Measurements from ENCODE around the gene PIPOX.
"Not testable (repeated sequence)": the region's sequence is repeated elsewhere in the genome, so short reads cannot be mapped to it uniquely, and the experiment has no call there.

The PIPOX gene

GRCh38 chr17:29076722-29077121 lies 33.8 kb downstream of the PIPOX start:
- DNase-seq, result no peak

- no peak for DNase-seq
Observed at GRCh38 chr17:29077320-29077719, 34.4 kb downstream of the PIPOX start.

GRCh38 chr17:29078183-29079045 lies 35.5 kb downstream of the PIPOX start:
- DNase-seq, result peak; percentile 6 to 53 (median 46)

GRCh38 chr17:29079433-29079832 lies 36.5 kb downstream of the PIPOX start:
- DNase-seq, result no peak

- DNase-seq, result no peak
Observed at GRCh38 chr17:29079887-29080286, 36.9 kb downstream of the PIPOX start.

- no peak for DNase-seq
Observed at GRCh38 chr17:29080323-29080722, 37.4 kb downstream of the PIPOX start.

- no peak for DNase-seq
Observed at GRCh38 chr17:29080965-29081364, 38.0 kb downstream of the PIPOX start.

- no peak for DNase-seq
Observed at GRCh38 chr17:29084541-29085146, 41.7 kb downstream of the PIPOX start.

GRCh38 chr17:29085223-29085622 lies 42.3 kb downstream of the PIPOX start:
- DNase-seq, result no peak

GRCh38 chr17:29086628-29087332 lies 43.8 kb downstream of the PIPOX start:
- no peak for DNase-seq

- not testable (repeated sequence) for DNase-seq
Observed at GRCh38 chr17:29088782-29089181, 45.8 kb downstream of the PIPOX start.

- no peak for DNase-seq
Observed at GRCh38 chr17:29089601-29090044, 46.7 kb downstream of the PIPOX start.

GRCh38 chr17:29090108-29090507 lies 47.2 kb downstream of the PIPOX start:
- no peak for DNase-seq

- no peak for DNase-seq
Observed at GRCh38 chr17:29090750-29091605, 48.0 kb downstream of the PIPOX start.

GRCh38 chr17:29091606-29092289 lies 48.8 kb downstream of the PIPOX start:
- no peak for DNase-seq

GRCh38 chr17:29093090-29093871 lies 50.3 kb downstream of the PIPOX start:
- DNase-seq, result no peak

GRCh38 chr17:29094101-29094708 lies 51.3 kb downstream of the PIPOX start:
- DNase-seq, result no peak

- no peak for DNase-seq
Observed at GRCh38 chr17:29095439-29095838, 52.5 kb downstream of the PIPOX start.

GRCh38 chr17:29096094-29096493 lies 53.2 kb downstream of the PIPOX start:
- no peak for DNase-seq

GRCh38 chr17:29099527-29099926 lies 56.6 kb downstream of the PIPOX start:
- no peak for DNase-seq

- DNase-seq, result no peak
Observed at GRCh38 chr17:29100296-29100695, 57.4 kb downstream of the PIPOX start.

All from suppressor macrophage (primary cell).